HepG2 (cell line): Measurements from ENCODE around the gene HIRA. TPM values are rescaled to one million over a fixed set of nuclear protein-coding genes. Genes with fewer than 3 reads are reported as not detected.

Experiments
- ATAC-seq: fragments of 200-7000 bp; cut with Tn5 transposase; 3 replicates; pipeline ENCODE4 v1.9.1; 2020; ENCODE audit warnings: mild to moderate bottlenecking, moderate library complexity
- BruUV-seq: library from RNA; stranded (reverse); fragments of 400-500 nt; replicated peaks from 2 replicates; lab custom pipeline; 2021; lab: Mats Ljungman, UMichigan
- CTCF ChIA-PET: fragments of 300-600 bp; formaldehyde crosslinking; extraction: SDS; loops from one replicate; lab custom pipeline; 2021; ENCODE audit warnings: low total read pairs, inconsistent platforms, low intra/inter-chr PET ratio; lab: Yijun Ruan, JAX
- POLR2A ChIA-PET: fragments of 350-600 bp; sonication (Branson Sonifier 250); formaldehyde crosslinking; loops from one replicate; lab custom pipeline; 2020; ENCODE audit warnings: antibody characterized with exemption, inconsistent platforms; lab: Yijun Ruan, JAX
- DNase-seq: peaks from one replicate; pipeline ENCODE4 v3.0.0-alpha.2; 2015; ENCODE audit warnings: low spot score
- FAIRE-seq: peaks from 3 replicates; lab custom pipeline; 2011; peaks lifted over from hg19 to GRCh38; lab: Jason Lieb, UNC
- H2AFZ ChIP-seq: one replicate; pipeline ENCODE4 v1.6.1; 2011; ENCODE audit warnings: low read length, inconsistent platforms
- H3K27ac ChIP-seq: fragments of 300-600 bp; 3 replicates; pipeline ENCODE4 v1.8.0; 2011; ENCODE audit warnings: mixed run types, mild to moderate bottlenecking, mixed read lengths, low read length, inconsistent platforms; ENCODE audit not compliant: insufficient read depth; ENCODE audit errors: extremely low read length
- H3K27me3 ChIP-seq, 2 experiments: fragments of 200-600 bp in 1 of 2; 2 replicates in 1 of 2; 3 replicates in 1 of 2; pipeline versions ENCODE4 v1.6.0 to v1.8.0; 2011; ENCODE audit warnings: low read length in 2 of 2, mild to moderate bottlenecking in 2 of 2, moderate library complexity in 2 of 2, inconsistent platforms in 1 of 2; ENCODE audit not compliant: insufficient read depth in 2 of 2, control insufficient read depth in 1 of 2
- H3K36me3 ChIP-seq, 2 experiments: fragments of 200-600 bp in 1 of 2; replicated peaks in 1 of 2; 2 replicates in 1 of 2; 3 replicates in 1 of 2; pipeline versions ENCODE4 v1.5.1 to v1.8.0; 2011; ENCODE audit warnings: low read length in 2 of 2, inconsistent platforms in 1 of 2; ENCODE audit not compliant: insufficient read depth in 2 of 2, control insufficient read depth in 1 of 2
- H3K4me1 ChIP-seq: 2 replicates; pipeline ENCODE4 v1.5.1; 2012; ENCODE audit warnings: low read length, inconsistent platforms; ENCODE audit not compliant: insufficient read depth
- H3K4me2 ChIP-seq: 2 replicates; pipeline ENCODE4 v1.6.0; 2011; ENCODE audit warnings: low read depth, low read length, inconsistent platforms
- H3K4me3 ChIP-seq, 3 experiments: fragments of 200-600 bp in 1 of 3; sonication (generic), shearing (Covaris generic) in 1 of 3; replicated peaks in 1 of 3; 2 replicates each; pipeline ENCODE4 v1.5.1; 2011 to 2016; ENCODE audit warnings: low read length in 3 of 3, inconsistent platforms in 2 of 3, low read depth in 2 of 3, mild to moderate bottlenecking in 2 of 3, control low read depth in 1 of 3, mixed read lengths in 1 of 3; ENCODE audit not compliant: insufficient read depth in 1 of 3
- H3K79me2 ChIP-seq: one replicate; pipeline ENCODE4 v1.6.1; 2011; ENCODE audit warnings: low read length, inconsistent platforms; ENCODE audit not compliant: insufficient read depth
- H3K9ac ChIP-seq: 2 replicates; pipeline ENCODE4 v1.6.0; 2011; ENCODE audit warnings: mild to moderate bottlenecking, low read depth, low read length, inconsistent platforms; ENCODE audit not compliant: insufficient read depth
- H3K9me3 ChIP-seq: 2 replicates; pipeline ENCODE4 v1.5.1; 2012; ENCODE audit warnings: mild to moderate bottlenecking, low read length
- H4K20me1 ChIP-seq: 2 replicates; pipeline ENCODE4 v1.6.0; 2011; ENCODE audit warnings: inconsistent platforms, mild to moderate bottlenecking, low read length, moderate library complexity; ENCODE audit not compliant: insufficient read depth
- CHCHD3 ChIP-seq: sonication (generic); formaldehyde crosslinking; IDR thresholded peaks from 2 replicates; pipeline ENCODE4 v1.8.0; 2022; ENCODE audit warnings: mild to moderate bottlenecking, missing genetic modification reagents, moderate library complexity
- EHMT2 ChIP-seq: fragments of 200-600 bp; sonication (generic); IDR thresholded peaks from 2 replicates; pipeline ENCODE4 v1.7.0; 2017; ENCODE audit warnings: antibody characterized with exemption, low read depth, low read length, borderline replicate concordance
- KDM4B ChIP-seq: sonication (generic); formaldehyde crosslinking; IDR thresholded peaks from 2 replicates; pipeline ENCODE4 v1.4.0; 2020; ENCODE audit warnings: missing genetic modification reagents
- KMT2B ChIP-seq: IDR thresholded peaks from 2 replicates; pipeline ENCODE4 v1.6.1; 2016; ENCODE audit warnings: missing genetic modification reagents, missing compliant biosample characterization
- MEIS2 ChIP-seq: sonication (generic); formaldehyde crosslinking; IDR thresholded peaks from 2 replicates; pipeline ENCODE4 v1.9.0; 2021; ENCODE audit warnings: mild to moderate bottlenecking, missing genetic modification reagents
- MIER2 ChIP-seq: IDR thresholded peaks from 2 replicates; pipeline ENCODE4 v1.6.1; 2016; ENCODE audit warnings: missing biosample characterization, missing genetic modification reagents
- NFRKB ChIP-seq: fragments of 450-650 bp; IDR thresholded peaks from 2 replicates; pipeline ENCODE4 v1.6.1; 2017
- PAWR ChIP-seq: sonication (generic); formaldehyde crosslinking; IDR thresholded peaks from 2 replicates; pipeline ENCODE4 v1.4.0; 2020; ENCODE audit warnings: missing genetic modification reagents, mild to moderate bottlenecking, borderline replicate concordance
- RBM22 ChIP-seq: fragments of 200-400 bp; formaldehyde crosslinking; optimal IDR thresholded peaks from 2 replicates; pipeline ENCODE3; 2017; ENCODE audit warnings: mild to moderate bottlenecking, low read length, moderate library complexity
- ZFY ChIP-seq: sonication (generic); formaldehyde crosslinking; IDR thresholded peaks from 2 replicates; pipeline ENCODE4 v1.4.0; 2020; ENCODE audit warnings: missing genetic modification reagents
- ZNF124 ChIP-seq: sonication (generic); formaldehyde crosslinking; IDR thresholded peaks from 2 replicates; pipeline ENCODE4 v1.4.0; 2020; ENCODE audit warnings: missing genetic modification reagents
- WGBS: methylation state at CpG from one replicate; pipeline ENCODE4 v1.1.6; 2017; ENCODE audit warnings: low lambda C conversion rate; 5-methylcytosine and 5-hydroxymethylcytosine counted together
- in situ Hi-C: cut with HindIII; loops from 2 replicates; pipeline ENCODE4 v1.10.0; 2017; ENCODE audit warnings: low pct_unique_long_range_greater_than_20kb; ENCODE audit not compliant: extremely low pct_ligation_motif_present
- intact Hi-C: fragments of 100-400 bp; cut with micrococcal nuclease; formaldehyde crosslinking; loops from one replicate; pipeline ENCODE4 v1.10.0; 2022; ENCODE audit not compliant: unreplicated experiment
- polyA plus RNA-seq, 8 experiments: library from polyadenylated mRNA; depleted of rRNA in 3 of 8; stranded (reverse) in 7 of 8; unstranded in 1 of 8; fragments of >200 nt; fragmentation: Illumina TruSeq in 4 of 8; extraction: Trizol in 4 of 8; gene quantifications; 2 replicates each; pipeline versions ENCODE4 v1.2.1 to v1.2.3, GENCODE V29; 2011 to 2016; ENCODE audit warnings: low read depth in 4 of 8, missing spikeins in 1 of 8, mixed read lengths in 1 of 8; ENCODE audit not compliant: insufficient read depth in 1 of 8
- total RNA-seq, 5 experiments: library from RNA; depleted of rRNA; stranded (reverse); fragments of >200 nt; fragmentation: Illumina TruSeq; extraction: Trizol; gene quantifications; 2 replicates each; pipeline ENCODE4 v1.2.3, GENCODE V29; 2016; ENCODE audit warnings: low read depth in 1 of 5
- TF ChIP-seq, protein P1 (sequence below): fragments of 450-650 bp; IDR thresholded peaks from 2 replicates; pipeline ENCODE4 v1.6.1; 2016
- TF ChIP-seq, protein P2 (sequence below): sonication (generic); formaldehyde crosslinking; IDR thresholded peaks from 2 replicates; pipeline ENCODE4 v1.5.1; 2020; ENCODE audit warnings: mild to moderate bottlenecking, missing genetic modification reagents, moderate library complexity
- TF ChIP-seq, protein P3 (sequence below): IDR thresholded peaks from 2 replicates; pipeline ENCODE4 v1.6.1; 2018; ENCODE audit warnings: missing genetic modification reagents

Gene HIRA
- total and polyA plus RNA-seq, 2 of the 13 experiments (the other 11 are each of a cell fraction or from before 2014, with no cell fraction given) = 21.5 to 29.2 TPM

DNA sequence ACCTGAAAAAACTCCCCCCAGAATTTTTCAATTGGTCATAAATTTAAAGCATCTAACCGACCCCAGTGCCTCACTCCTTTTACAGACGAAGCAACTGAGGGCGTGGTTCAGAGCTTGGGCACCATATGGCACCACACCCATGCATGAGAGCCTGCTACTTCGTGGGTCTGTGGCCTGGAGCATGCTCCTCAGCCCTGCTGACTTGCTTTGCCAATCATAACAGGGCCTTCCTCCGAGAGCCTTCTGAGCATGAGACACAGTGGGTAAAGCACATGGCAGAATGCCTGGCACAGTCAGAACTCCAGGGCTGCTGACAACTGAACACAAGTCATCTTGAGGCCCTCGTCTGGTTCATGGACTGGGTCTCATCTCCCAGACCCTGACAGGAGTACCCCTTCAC is 33.3 kb downstream of the HIRA start:
- TF ChIP-seq RBM22 = peak; percentile 35
- no peak for TF ChIP-seq NFRKB
- TF ChIP-seq, protein P1, sequence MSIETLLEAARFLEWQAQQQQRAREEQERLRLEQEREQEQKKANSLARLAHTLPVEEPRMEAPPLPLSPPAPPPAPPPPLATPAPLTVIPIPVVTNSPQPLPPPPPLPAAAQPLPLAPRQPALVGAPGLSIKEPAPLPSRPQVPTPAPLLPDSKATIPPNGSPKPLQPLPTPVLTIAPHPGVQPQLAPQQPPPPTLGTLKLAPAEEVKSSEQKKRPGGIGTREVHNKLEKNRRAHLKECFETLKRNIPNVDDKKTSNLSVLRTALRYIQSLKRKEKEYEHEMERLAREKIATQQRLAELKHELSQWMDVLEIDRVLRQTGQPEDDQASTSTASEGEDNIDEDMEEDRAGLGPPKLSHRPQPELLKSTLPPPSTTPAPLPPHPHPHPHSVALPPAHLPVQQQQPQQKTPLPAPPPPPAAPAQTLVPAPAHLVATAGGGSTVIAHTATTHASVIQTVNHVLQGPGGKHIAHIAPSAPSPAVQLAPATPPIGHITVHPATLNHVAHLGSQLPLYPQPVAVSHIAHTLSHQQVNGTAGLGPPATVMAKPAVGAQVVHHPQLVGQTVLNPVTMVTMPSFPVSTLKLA = peak; percentile 58
- Histone ChIP-seq H3K27me3 (no peaks in the 10 kb centered on the region), H3K4me1 (no peaks in the 10 kb centered on the region), H3K79me2 (no peaks in the 10 kb centered on the region), H2AFZ (no peak overlapping the region), H4K20me1 (no peaks in the 10 kb centered on the region), H3K4me2 (no peak overlapping the region), H3K4me3 (no peak overlapping the region), H3K9me3 (no peaks in the 10 kb centered on the region), H3K36me3 (peaks cover 27 to 72% of the 10 kb centered on the region in 2 experiments; a peak in 4 of 5 replicates), H3K27ac (no peak overlapping the region), H3K9ac (no peak overlapping the region)
- BruUV-seq = no TSS peak
- WGBS = 76% methylated on average over 6 of the region's 6 CpGs
- ChIA-PET POLR2A (no interaction called here), CTCF (no interaction called here)
- intact Hi-C loops = no loop called here
- in situ Hi-C loops = no loop called here
- ATAC-seq (no peak), DNase-seq (no peak), FAIRE-seq (no peak)

DNA sequence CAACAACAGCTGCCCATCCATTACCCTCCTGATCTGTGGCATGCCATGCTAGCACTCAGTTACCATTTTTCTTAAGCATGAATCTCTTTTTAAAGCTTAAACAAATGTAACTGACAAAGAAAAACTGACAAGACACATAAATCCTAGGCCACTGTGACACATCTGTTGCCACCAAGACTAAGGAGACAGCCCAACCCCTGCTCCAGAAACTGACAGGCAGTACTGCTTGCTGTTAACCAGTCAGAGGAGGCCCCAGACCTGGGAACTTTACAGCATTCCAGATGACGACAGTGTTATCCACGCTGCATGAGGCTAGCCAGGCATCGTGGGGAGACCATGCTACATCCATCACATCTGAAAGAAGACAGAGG is 33.8 kb downstream of the HIRA start:
- Histone ChIP-seq H3K9ac (no peak overlapping the region), H3K79me2 (no peaks in the 10 kb centered on the region), H3K4me2 (no peak overlapping the region), H3K27me3 (no peaks in the 10 kb centered on the region), H3K36me3 (peaks cover 30 to 75% of the 10 kb centered on the region in 2 experiments; a peak in 4 of 5 replicates), H3K4me3 (no peak overlapping the region), H3K27ac (no peak overlapping the region), H4K20me1 (no peaks in the 10 kb centered on the region), H2AFZ (no peak overlapping the region), H3K9me3 (no peaks in the 10 kb centered on the region), H3K4me1 (no peaks in the 10 kb centered on the region)
- BruUV-seq = no TSS peak
- WGBS = 100% methylated on average over 3 of the region's 3 CpGs
- ChIA-PET POLR2A (no interaction called here), CTCF (no interaction called here)
- intact Hi-C loops = no loop called here
- FAIRE-seq (no peak), DNase-seq (no peak), ATAC-seq (no peak)
- in situ Hi-C loops = no loop called here
- TF ChIP-seq CHCHD3 (no peak), MIER2 (CRISPR knock-in tag) (no peak), ZNF124 (CRISPR knock-in tag) (no peak), EHMT2 (no peak), KDM4B (no peak), MEIS2 (CRISPR knock-in tag) (no peak), PAWR (no peak), ZFY (CRISPR knock-in tag) (no peak), KMT2B (no peak)
- TF ChIP-seq, protein P2, sequence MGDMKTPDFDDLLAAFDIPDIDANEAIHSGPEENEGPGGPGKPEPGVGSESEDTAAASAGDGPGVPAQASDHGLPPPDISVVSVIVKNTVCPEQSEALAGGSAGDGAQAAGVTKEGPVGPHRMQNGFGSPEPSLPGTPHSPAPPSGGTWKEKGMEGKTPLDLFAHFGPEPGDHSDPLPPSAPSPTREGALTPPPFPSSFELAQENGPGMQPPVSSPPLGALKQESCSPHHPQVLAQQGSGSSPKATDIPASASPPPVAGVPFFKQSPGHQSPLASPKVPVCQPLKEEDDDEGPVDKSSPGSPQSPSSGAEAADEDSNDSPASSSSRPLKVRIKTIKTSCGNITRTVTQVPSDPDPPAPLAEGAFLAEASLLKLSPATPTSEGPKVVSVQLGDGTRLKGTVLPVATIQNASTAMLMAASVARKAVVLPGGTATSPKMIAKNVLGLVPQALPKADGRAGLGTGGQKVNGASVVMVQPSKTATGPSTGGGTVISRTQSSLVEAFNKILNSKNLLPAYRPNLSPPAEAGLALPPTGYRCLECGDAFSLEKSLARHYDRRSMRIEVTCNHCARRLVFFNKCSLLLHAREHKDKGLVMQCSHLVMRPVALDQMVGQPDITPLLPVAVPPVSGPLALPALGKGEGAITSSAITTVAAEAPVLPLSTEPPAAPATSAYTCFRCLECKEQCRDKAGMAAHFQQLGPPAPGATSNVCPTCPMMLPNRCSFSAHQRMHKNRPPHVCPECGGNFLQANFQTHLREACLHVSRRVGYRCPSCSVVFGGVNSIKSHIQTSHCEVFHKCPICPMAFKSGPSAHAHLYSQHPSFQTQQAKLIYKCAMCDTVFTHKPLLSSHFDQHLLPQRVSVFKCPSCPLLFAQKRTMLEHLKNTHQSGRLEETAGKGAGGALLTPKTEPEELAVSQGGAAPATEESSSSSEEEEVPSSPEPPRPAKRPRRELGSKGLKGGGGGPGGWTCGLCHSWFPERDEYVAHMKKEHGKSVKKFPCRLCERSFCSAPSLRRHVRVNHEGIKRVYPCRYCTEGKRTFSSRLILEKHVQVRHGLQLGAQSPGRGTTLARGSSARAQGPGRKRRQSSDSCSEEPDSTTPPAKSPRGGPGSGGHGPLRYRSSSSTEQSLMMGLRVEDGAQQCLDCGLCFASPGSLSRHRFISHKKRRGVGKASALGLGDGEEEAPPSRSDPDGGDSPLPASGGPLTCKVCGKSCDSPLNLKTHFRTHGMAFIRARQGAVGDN (CRISPR knock-in tag) = no peak
- TF ChIP-seq, protein P3, sequence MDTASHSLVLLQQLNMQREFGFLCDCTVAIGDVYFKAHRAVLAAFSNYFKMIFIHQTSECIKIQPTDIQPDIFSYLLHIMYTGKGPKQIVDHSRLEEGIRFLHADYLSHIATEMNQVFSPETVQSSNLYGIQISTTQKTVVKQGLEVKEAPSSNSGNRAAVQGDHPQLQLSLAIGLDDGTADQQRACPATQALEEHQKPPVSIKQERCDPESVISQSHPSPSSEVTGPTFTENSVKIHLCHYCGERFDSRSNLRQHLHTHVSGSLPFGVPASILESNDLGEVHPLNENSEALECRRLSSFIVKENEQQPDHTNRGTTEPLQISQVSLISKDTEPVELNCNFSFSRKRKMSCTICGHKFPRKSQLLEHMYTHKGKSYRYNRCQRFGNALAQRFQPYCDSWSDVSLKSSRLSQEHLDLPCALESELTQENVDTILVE = no peak
